Panc1 (cell line): ENCODE measurements around the gene PPIA. TPM values are rescaled to one million over a fixed set of nuclear protein-coding genes. Genes with fewer than 3 reads are reported as not detected.
"Not testable (repeated sequence)": the region's sequence is repeated elsewhere in the genome, so short reads cannot be mapped to it uniquely, and the experiment has no call there.

Experiments used
- ATAC-seq: fragments of 200-7000 bp; cut with Tn5 transposase; 2 replicates; pipeline ENCODE4 v1.9.1; 2020; ENCODE audit warnings: mild to moderate bottlenecking, moderate library complexity
- BruUV-seq: library from RNA; stranded (reverse); fragments of 400-500 nt; replicated peaks from 2 replicates; lab custom pipeline; 2021; lab: Mats Ljungman, UMichigan
- CTCF ChIA-PET: fragments of 300-600 bp; sonication (Branson Sonifier 250); formaldehyde crosslinking; loops from one replicate; lab custom pipeline; 2022; ENCODE audit warnings: antibody characterized with exemption; lab: Charles Lee
- POLR2A ChIA-PET: fragments of 300-600 bp; sonication (Branson Sonifier 250); formaldehyde crosslinking; loops from one replicate; lab custom pipeline; 2022; ENCODE audit warnings: antibody characterized with exemption; lab: Charles Lee
- DNase-seq: peaks from one replicate; pipeline ENCODE4 v3.0.0-alpha.2; 2010; ENCODE audit warnings: low read depth, low spot score
- H3K27ac ChIP-seq: 2 replicates; pipeline ENCODE4 v1.5.1; 2011; ENCODE audit warnings: mild to moderate bottlenecking, low read length, inconsistent platforms
- H3K27me3 ChIP-seq: fragments of 200-500 bp; sonication (Bioruptor generic); 2 replicates; pipeline ENCODE4 v1.6.0; 2014; ENCODE audit warnings: low read length, inconsistent platforms; ENCODE audit not compliant: control insufficient read depth, insufficient read depth
- H3K36me3 ChIP-seq: fragments of 200-500 bp; sonication (Bioruptor generic); 2 replicates; pipeline ENCODE4 v1.5.1; 2014; ENCODE audit warnings: inconsistent platforms, mild to moderate bottlenecking, low read length, moderate library complexity; ENCODE audit not compliant: control insufficient read depth, insufficient read depth
- H3K4me1 ChIP-seq: 2 replicates; pipeline ENCODE4 v1.5.1; 2011; ENCODE audit warnings: inconsistent platforms, mild to moderate bottlenecking, low read length, moderate library complexity; ENCODE audit not compliant: control insufficient read depth, insufficient read depth
- H3K4me3 ChIP-seq, 2 experiments: 2 replicates each; pipeline ENCODE4 v1.5.1; 2011 to 2012; ENCODE audit warnings: low read depth in 2 of 2, low read length in 2 of 2, mild to moderate bottlenecking in 2 of 2, inconsistent platforms in 1 of 2, moderate library complexity in 1 of 2
- H3K9me3 ChIP-seq: fragments of 200-500 bp; sonication (Bioruptor generic); 2 replicates; pipeline ENCODE4 v1.5.1; 2014; ENCODE audit warnings: low read depth, mild to moderate bottlenecking, inconsistent platforms, low read length, moderate library complexity; ENCODE audit not compliant: control insufficient read depth, insufficient read depth
- CTCF ChIP-seq: fragments of 450-650 bp; IDR thresholded peaks from 2 replicates; pipeline ENCODE4 v1.5.1; 2017; ENCODE audit warnings: mild to moderate bottlenecking
- POLR2AphosphoS5 ChIP-seq: IDR thresholded peaks from 2 replicates; pipeline ENCODE4 v1.6.1; 2012; ENCODE audit warnings: mild to moderate bottlenecking, low read depth, low read length, moderate library complexity
- REST ChIP-seq, 2 experiments: IDR thresholded peaks; 2 replicates each; pipeline ENCODE4 v1.6.1; 2011 to 2012; ENCODE audit warnings: low read depth in 2 of 2, control low read depth in 1 of 2, low read length in 1 of 2, mild to moderate bottlenecking in 1 of 2, moderate library complexity in 1 of 2; ENCODE audit not compliant: insufficient read depth in 1 of 2
- SIN3A ChIP-seq: IDR thresholded peaks from 2 replicates; pipeline ENCODE4 v1.6.1; 2012; ENCODE audit warnings: low read depth, mild to moderate bottlenecking, low read length, moderate library complexity, borderline replicate concordance; ENCODE audit not compliant: insufficient read depth
- TCF7L2 ChIP-seq: IDR thresholded peaks from 2 replicates; pipeline ENCODE4 v1.6.1; 2011; ENCODE audit warnings: mild to moderate bottlenecking, low read depth, low read length, inconsistent platforms
- in situ Hi-C: cut with HindIII; loops from 2 replicates; pipeline ENCODE4 v1.10.0; 2016; ENCODE audit warnings: low sequenced_read_pairs, low pct_unique_long_range_greater_than_20kb
- intact Hi-C: fragments of 100-400 bp; cut with micrococcal nuclease; formaldehyde crosslinking; loops from one replicate; pipeline ENCODE4 v1.10.0; 2022; ENCODE audit not compliant: unreplicated experiment
- total RNA-seq: library from RNA; stranded (reverse); gene quantifications from one replicate; pipeline ENCODE4 v1.2.1, GENCODE V29; 2021; ENCODE audit not compliant: unreplicated experiment

PPIA gene
- total RNA-seq, 1 experiment from 2014 or later: 3,706 TPM

- ChIA-PET POLR2A (interaction anchor here (0.6 to 1.0 kb wide), 2 partner anchors 40 to 108 kb away, joined by 3 read pairs; no protein-coding TSS in a partner anchor), CTCF (no interaction called here)
- no peaks in the 10 kb centered on the region for H3K9me3 ChIP-seq
- H3K4me1 ChIP-seq: no peaks in the 10 kb centered on the region
- no peak overlapping the region for H3K4me3 ChIP-seq
- intact Hi-C loops (no loop called here), in situ Hi-C loops (no loop called here)
- TF ChIP-seq REST (IDR thresholded peaks at IDR 0.05; ENCODE audit: insufficient read depth in 1 of 2, low read depth in 2 of 2, low read length in 1 of 2) (no peak), POLR2AphosphoS5 (no peak), CTCF (no peak), TCF7L2 (no peak), SIN3A (no peak)
- no peak for ATAC-seq
- H3K27ac ChIP-seq: no peak overlapping the region
- no peak for DNase-seq
- no peaks in the 10 kb centered on the region for H3K27me3 ChIP-seq
- BruUV-seq: TSS peak; percentile 16
- H3K36me3 ChIP-seq: peaks cover 27% of the 10 kb centered on the region
Measured at GRCh38 chr7:44838751-44839150, 42.3 kb downstream of the PPIA start.

- intact Hi-C loops, in situ Hi-C loops, H3K4me3 ChIP-seq, BruUV-seq, H3K27me3 ChIP-seq, H3K27ac ChIP-seq, CTCF ChIA-PET, H3K9me3 ChIP-seq, DNase-seq, ATAC-seq: not testable (repeated sequence)
- POLR2A ChIA-PET: interaction anchor here (0.7 kb wide), 1 partner anchor 71 kb away, joined by 15 read pairs; no protein-coding TSS in a partner anchor
- Histone ChIP-seq H3K36me3 (peaks cover 14% of the 10 kb centered on the region), H3K4me1 (peaks cover 14% of the 10 kb centered on the region)
Measured at GRCh38 chr7:44842675-44843074, 46.2 kb downstream of the PPIA start.

- intact Hi-C loops, H3K4me3 ChIP-seq, BruUV-seq, ATAC-seq, H3K27me3 ChIP-seq, in situ Hi-C loops, H3K27ac ChIP-seq, CTCF ChIA-PET, DNase-seq, H3K9me3 ChIP-seq: not testable (repeated sequence)
- Histone ChIP-seq H3K36me3 (peaks cover 14% of the 10 kb centered on the region), H3K4me1 (peaks cover 14% of the 10 kb centered on the region)
- POLR2A ChIA-PET: interaction anchor here (0.7 to 0.9 kb wide), 2 partner anchors 33 to 70 kb away, joined by 3 to 15 read pairs; no protein-coding TSS in a partner anchor
Measured at GRCh38 chr7:44843440-44843839, 47.0 kb downstream of the PPIA start.
